HEK293 (cell line): ENCODE measurements around the gene TIMP4.

ENCODE experiments used
- CTCF ChIA-PET: fragments of 350-600 bp; formaldehyde crosslinking; extraction: SDS; loops from one replicate; lab custom pipeline; 2021; ENCODE audit warnings: antibody characterized with exemption; lab: Yijun Ruan, JAX
- POLR2A ChIA-PET: fragments of 300-600 bp; formaldehyde crosslinking; extraction: SDS; loops from one replicate; lab custom pipeline; 2020; ENCODE audit warnings: antibody characterized with exemption, inconsistent platforms; lab: Yijun Ruan, JAX
- H3K27ac ChIP-seq: fragments of 200-500 bp; sonication (Bioruptor generic); 2 replicates; pipeline ENCODE4 v1.5.1; 2014; ENCODE audit warnings: low read depth, low read length, control low read depth, inconsistent platforms; ENCODE audit errors: extremely low read depth
- H3K36me3 ChIP-seq, 2 experiments: fragments of 200-500 bp in 1 of 2; sonication (Bioruptor generic) in 1 of 2; 1 replicate in 1 of 2; 2 replicates in 1 of 2; pipeline ENCODE4 v1.5.1; 2014 to 2017; ENCODE audit warnings: inconsistent platforms in 2 of 2, low read length in 2 of 2; ENCODE audit not compliant: control insufficient read depth in 2 of 2, insufficient read depth in 1 of 2
- H3K4me1 ChIP-seq: fragments of 200-500 bp; sonication (Bioruptor generic); 2 replicates; pipeline ENCODE4 v1.5.1; 2014; ENCODE audit warnings: mild to moderate bottlenecking, low read length, inconsistent platforms; ENCODE audit not compliant: control insufficient read depth, insufficient read depth
- H3K4me3 ChIP-seq: 2 replicates; pipeline ENCODE4 v1.5.1; 2011; ENCODE audit warnings: low read depth, mild to moderate bottlenecking, control low read depth, low read length, moderate library complexity
- H3K9me3 ChIP-seq: fragments of 200-500 bp; sonication (Bioruptor generic); 2 replicates; pipeline ENCODE4 v1.5.1; 2014; ENCODE audit warnings: low read depth, low read length, inconsistent platforms; ENCODE audit not compliant: control insufficient read depth, insufficient read depth
- GLI4 ChIP-seq: fragments of 450-650 bp; formaldehyde crosslinking; IDR thresholded peaks from 2 replicates; pipeline ENCODE4 v1.5.1; 2016; ENCODE audit warnings: missing biosample characterization, missing genetic modification characterization
- SCRT2 ChIP-seq: fragments of 450-650 bp; formaldehyde crosslinking; IDR thresholded peaks from 2 replicates; pipeline ENCODE4 v1.5.1; 2016; ENCODE audit warnings: missing biosample characterization, missing genetic modification characterization
- SP7 ChIP-seq: fragments of 450-650 bp; formaldehyde crosslinking; IDR thresholded peaks from 2 replicates; pipeline ENCODE4 v1.5.1; 2016; ENCODE audit warnings: missing biosample characterization, missing genetic modification characterization
- ZBTB48 ChIP-seq: fragments of 450-650 bp; formaldehyde crosslinking; IDR thresholded peaks from 2 replicates; pipeline ENCODE4 v1.5.1; 2016; ENCODE audit warnings: missing biosample characterization, missing genetic modification characterization
- ZBTB49 ChIP-seq: fragments of 450-650 bp; formaldehyde crosslinking; IDR thresholded peaks from 2 replicates; pipeline ENCODE4 v1.5.1; 2016; ENCODE audit warnings: missing biosample characterization, missing genetic modification characterization, low read depth
- ZFP41 ChIP-seq: fragments of 450-650 bp; formaldehyde crosslinking; IDR thresholded peaks from 2 replicates; pipeline ENCODE4 v1.5.1; 2016; ENCODE audit warnings: missing biosample characterization, missing genetic modification characterization, borderline replicate concordance
- ZIC2 ChIP-seq: fragments of 450-650 bp; formaldehyde crosslinking; IDR thresholded peaks from 2 replicates; pipeline ENCODE4 v1.5.1; 2016; ENCODE audit warnings: missing biosample characterization, missing genetic modification characterization
- ZNF146 ChIP-seq: fragments of 450-650 bp; formaldehyde crosslinking; IDR thresholded peaks from 2 replicates; pipeline ENCODE4 v1.5.1; 2016; ENCODE audit warnings: missing biosample characterization, missing genetic modification characterization
- ZNF24 ChIP-seq: fragments of 450-650 bp; formaldehyde crosslinking; IDR thresholded peaks from 2 replicates; pipeline ENCODE4 v1.5.1; 2016; ENCODE audit warnings: missing biosample characterization, missing genetic modification characterization
- ZNF266 ChIP-seq: fragments of 450-650 bp; formaldehyde crosslinking; IDR thresholded peaks from 2 replicates; pipeline ENCODE4 v1.5.1; 2016; ENCODE audit warnings: missing biosample characterization, missing genetic modification characterization, low read depth
- ZNF555 ChIP-seq: fragments of 450-650 bp; formaldehyde crosslinking; conservative IDR thresholded peaks from 2 replicates; pipeline ENCODE4 v1.5.1; 2017; ENCODE audit warnings: missing biosample characterization, mild to moderate bottlenecking, missing genetic modification characterization, inconsistent platforms
- ZNF623 ChIP-seq: fragments of 450-650 bp; formaldehyde crosslinking; IDR thresholded peaks from 2 replicates; pipeline ENCODE4 v1.5.1; 2016; ENCODE audit warnings: missing biosample characterization, missing genetic modification characterization
- ZNF677 ChIP-seq: fragments of 450-650 bp; IDR thresholded peaks from 2 replicates; pipeline ENCODE4 v1.5.0; 2018; ENCODE audit warnings: missing biosample characterization, mild to moderate bottlenecking, missing genetic modification characterization, moderate library complexity
- ZNF768 ChIP-seq: fragments of 450-650 bp; formaldehyde crosslinking; IDR thresholded peaks from 2 replicates; pipeline ENCODE4 v1.5.1; 2018; ENCODE audit warnings: missing biosample characterization, mild to moderate bottlenecking, missing genetic modification characterization
- ZNF837 ChIP-seq: fragments of 450-650 bp; formaldehyde crosslinking; IDR thresholded peaks from 2 replicates; pipeline ENCODE4 v1.5.1; 2016; ENCODE audit warnings: missing biosample characterization, missing genetic modification characterization
- ZSCAN16 ChIP-seq: fragments of 450-650 bp; formaldehyde crosslinking; IDR thresholded peaks from 2 replicates; pipeline ENCODE4 v1.5.1; 2016; ENCODE audit warnings: missing biosample characterization, missing genetic modification characterization
- ZXDB ChIP-seq: fragments of 450-650 bp; formaldehyde crosslinking; IDR thresholded peaks from 2 replicates; pipeline ENCODE4 v1.5.1; 2016; ENCODE audit warnings: missing biosample characterization, missing genetic modification characterization
- TF ChIP-seq, protein P1 (sequence below): fragments of 450-650 bp; formaldehyde crosslinking; conservative IDR thresholded peaks from 2 replicates; pipeline ENCODE4 v1.5.1; 2016; ENCODE audit warnings: low read depth, missing biosample characterization, missing genetic modification characterization
- TF ChIP-seq, protein P2 (sequence below): fragments of 450-650 bp; formaldehyde crosslinking; IDR thresholded peaks from 2 replicates; pipeline ENCODE4 v1.5.1; 2017; ENCODE audit warnings: missing biosample characterization, mild to moderate bottlenecking, missing genetic modification characterization, moderate library complexity
- TF ChIP-seq, protein P3 (sequence below): fragments of 450-650 bp; formaldehyde crosslinking; IDR thresholded peaks from 2 replicates; pipeline ENCODE4 v1.5.1; 2016; ENCODE audit warnings: missing biosample characterization, missing genetic modification characterization

TIMP4 gene

DNA sequence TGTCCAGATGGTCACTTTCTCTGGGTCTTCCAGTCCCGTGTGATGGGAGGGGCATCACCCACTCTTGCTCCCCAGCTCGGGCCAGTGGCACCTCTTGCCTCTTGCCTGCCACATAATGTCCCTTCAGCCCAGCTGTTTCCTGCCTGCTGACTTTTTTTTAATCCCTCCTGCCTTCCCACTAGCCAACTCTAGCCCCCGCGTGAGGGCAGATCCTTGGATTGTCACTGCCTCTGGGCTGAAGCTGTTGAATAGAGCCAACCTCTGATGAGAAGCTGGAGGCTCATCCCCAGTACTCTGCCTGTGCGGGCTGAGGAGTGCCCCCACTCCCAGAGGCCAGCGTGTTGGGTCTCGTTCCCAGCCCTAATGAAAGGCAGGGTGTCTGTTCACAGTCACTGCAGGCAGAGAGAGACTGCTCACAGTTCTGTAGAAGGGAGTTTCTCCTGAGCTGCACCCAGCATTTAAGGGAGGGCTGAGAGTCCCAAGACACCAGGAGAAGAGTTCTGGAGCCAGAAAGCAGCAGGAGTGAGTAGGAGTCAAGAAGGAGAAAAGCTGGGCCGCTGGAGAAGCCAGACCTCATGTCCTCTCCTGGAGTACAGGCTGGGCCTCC is 30.1 kb upstream of the TIMP4 start:
- H3K9me3 ChIP-seq, result no peaks in the 10 kb centered on the region
- H3K4me1 ChIP-seq, result peaks cover 9% of the 10 kb centered on the region
- ChIA-PET POLR2A (no interaction called here), CTCF (interaction anchor here (0.6 to 2.2 kb wide), 2 partner anchors 13 to 283 kb away, joined by 5 to 13 read pairs; no protein-coding TSS in a partner anchor)
- TF ChIP-seq SCRT2 (tag by site-specific recombination), result no peak
- no peak for TF ChIP-seq ZXDB (tag by site-specific recombination)
- TF ChIP-seq ZBTB49, result no peak
- no peak for TF ChIP-seq ZNF623 (tag by site-specific recombination)
- no peak for TF ChIP-seq ZNF266 (tag by site-specific recombination)
- no peak for TF ChIP-seq ZFP41
- no peak for TF ChIP-seq ZNF555 (tag by site-specific recombination)
- TF ChIP-seq, protein P1, sequence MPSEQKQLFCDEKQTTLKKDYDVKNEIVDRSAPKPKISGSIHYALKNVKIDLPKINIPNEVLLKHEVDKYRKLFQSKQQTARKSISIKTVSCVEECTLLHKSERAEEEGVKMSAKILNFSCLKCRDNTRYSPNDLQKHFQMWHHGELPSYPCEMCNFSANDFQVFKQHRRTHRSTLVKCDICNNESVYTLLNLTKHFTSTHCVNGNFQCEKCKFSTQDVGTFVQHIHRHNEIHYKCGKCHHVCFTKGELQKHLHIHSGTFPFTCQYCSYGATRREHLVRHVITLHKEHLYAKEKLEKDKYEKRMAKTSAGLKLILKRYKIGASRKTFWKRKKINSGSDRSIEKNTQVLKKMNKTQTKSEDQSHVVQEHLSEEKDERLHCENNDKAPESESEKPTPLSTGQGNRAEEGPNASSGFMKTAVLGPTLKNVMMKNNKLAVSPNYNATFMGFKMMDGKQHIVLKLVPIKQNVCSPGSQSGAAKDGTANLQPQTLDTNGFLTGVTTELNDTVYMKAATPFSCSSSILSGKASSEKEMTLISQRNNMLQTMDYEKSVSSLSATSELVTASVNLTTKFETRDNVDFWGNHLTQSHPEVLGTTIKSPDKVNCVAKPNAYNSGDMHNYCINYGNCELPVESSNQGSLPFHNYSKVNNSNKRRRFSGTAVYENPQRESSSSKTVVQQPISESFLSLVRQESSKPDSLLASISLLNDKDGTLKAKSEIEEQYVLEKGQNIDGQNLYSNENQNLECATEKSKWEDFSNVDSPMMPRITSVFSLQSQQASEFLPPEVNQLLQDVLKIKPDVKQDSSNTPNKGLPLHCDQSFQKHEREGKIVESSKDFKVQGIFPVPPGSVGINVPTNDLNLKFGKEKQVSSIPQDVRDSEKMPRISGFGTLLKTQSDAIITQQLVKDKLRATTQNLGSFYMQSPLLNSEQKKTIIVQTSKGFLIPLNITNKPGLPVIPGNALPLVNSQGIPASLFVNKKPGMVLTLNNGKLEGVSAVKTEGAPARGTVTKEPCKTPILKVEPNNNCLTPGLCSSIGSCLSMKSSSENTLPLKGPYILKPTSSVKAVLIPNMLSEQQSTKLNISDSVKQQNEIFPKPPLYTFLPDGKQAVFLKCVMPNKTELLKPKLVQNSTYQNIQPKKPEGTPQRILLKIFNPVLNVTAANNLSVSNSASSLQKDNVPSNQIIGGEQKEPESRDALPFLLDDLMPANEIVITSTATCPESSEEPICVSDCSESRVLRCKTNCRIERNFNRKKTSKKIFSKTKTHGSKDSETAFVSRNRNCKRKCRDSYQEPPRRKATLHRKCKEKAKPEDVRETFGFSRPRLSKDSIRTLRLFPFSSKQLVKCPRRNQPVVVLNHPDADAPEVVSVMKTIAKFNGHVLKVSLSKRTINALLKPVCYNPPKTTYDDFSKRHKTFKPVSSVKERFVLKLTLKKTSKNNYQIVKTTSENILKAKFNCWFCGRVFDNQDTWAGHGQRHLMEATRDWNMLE (tag by site-specific recombination), result no peak
- no peak overlapping the region for H3K27ac ChIP-seq
- no peak overlapping the region for H3K4me3 ChIP-seq
- no peaks in the 10 kb centered on the region for H3K36me3 ChIP-seq

- no peak overlapping the region for H3K27ac ChIP-seq
- POLR2A ChIA-PET, result interaction anchor here (1.2 kb wide), 1 partner anchor 296 kb away, joined by 6 read pairs; the partner anchor contains the start of gene TSEN2
Measured at GRCh38 chr3:12188328-12188648, 29.6 kb upstream of the TIMP4 start.

More at GRCh38 chr3:12188328-12188648, 29.6 kb upstream of the TIMP4 start:
- H3K4me3 ChIP-seq, result no peak overlapping the region
- H3K4me1 ChIP-seq, result peaks cover 7% of the 10 kb centered on the region
- no peak for TF ChIP-seq ZIC2 (tag by site-specific recombination)
- TF ChIP-seq ZNF146 (tag by site-specific recombination), result no peak
- no peak for TF ChIP-seq ZBTB48
- no peak for TF ChIP-seq ZNF837
- TF ChIP-seq, protein P2, sequence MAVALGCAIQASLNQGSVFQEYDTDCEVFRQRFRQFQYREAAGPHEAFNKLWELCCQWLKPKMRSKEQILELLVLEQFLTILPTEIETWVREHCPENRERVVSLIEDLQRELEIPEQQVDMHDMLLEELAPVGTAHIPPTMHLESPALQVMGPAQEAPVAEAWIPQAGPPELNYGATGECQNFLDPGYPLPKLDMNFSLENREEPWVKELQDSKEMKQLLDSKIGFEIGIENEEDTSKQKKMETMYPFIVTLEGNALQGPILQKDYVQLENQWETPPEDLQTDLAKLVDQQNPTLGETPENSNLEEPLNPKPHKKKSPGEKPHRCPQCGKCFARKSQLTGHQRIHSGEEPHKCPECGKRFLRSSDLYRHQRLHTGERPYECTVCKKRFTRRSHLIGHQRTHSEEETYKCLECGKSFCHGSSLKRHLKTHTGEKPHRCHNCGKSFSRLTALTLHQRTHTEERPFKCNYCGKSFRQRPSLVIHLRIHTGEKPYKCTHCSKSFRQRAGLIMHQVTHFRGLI (tag by site-specific recombination), result no peak
- TF ChIP-seq, protein P3, sequence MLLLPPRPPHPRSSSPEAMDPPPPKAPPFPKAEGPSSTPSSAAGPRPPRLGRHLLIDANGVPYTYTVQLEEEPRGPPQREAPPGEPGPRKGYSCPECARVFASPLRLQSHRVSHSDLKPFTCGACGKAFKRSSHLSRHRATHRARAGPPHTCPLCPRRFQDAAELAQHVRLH (tag by site-specific recombination), result no peak
- TF ChIP-seq ZNF768 (tag by site-specific recombination), result no peak
- no peak for TF ChIP-seq ZNF677
- TF ChIP-seq SP7, result no peak
- TF ChIP-seq ZNF24, result no peak
- no peak for TF ChIP-seq GLI4 (tag by site-specific recombination)
- TF ChIP-seq ZSCAN16 (tag by site-specific recombination), result no peak
- H3K9me3 ChIP-seq, result no peaks in the 10 kb centered on the region
- CTCF ChIA-PET, result interaction anchor here (0.6 to 2.2 kb wide), 3 partner anchors 12 to 283 kb away, joined by 5 to 13 read pairs (median 6); no protein-coding TSS in a partner anchor
- no peaks in the 10 kb centered on the region for H3K36me3 ChIP-seq
